ENCODE measurements around the gene PHLDB2.

DNA sequence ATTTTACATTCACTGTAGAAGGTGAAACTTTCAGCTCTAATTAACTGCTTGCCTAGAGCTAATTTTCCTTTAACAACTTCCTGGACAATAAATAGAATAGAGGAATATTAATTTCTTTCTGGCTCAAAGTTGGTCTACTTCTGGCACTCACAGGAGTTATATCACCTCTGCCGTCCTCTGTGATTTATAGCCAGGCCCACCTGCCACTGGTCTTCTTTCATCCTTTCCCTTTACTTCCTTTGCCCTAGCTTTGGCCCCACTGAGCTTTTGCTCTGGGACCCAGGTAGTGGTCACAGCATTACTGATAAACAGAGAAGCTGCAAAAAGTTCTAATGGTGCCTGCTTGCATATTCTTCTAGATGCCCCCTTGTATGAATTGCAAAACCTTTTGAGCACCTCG lies 70.4 kb downstream of the PHLDB2 start:
- TF ChIP-seq, protein P1, sequence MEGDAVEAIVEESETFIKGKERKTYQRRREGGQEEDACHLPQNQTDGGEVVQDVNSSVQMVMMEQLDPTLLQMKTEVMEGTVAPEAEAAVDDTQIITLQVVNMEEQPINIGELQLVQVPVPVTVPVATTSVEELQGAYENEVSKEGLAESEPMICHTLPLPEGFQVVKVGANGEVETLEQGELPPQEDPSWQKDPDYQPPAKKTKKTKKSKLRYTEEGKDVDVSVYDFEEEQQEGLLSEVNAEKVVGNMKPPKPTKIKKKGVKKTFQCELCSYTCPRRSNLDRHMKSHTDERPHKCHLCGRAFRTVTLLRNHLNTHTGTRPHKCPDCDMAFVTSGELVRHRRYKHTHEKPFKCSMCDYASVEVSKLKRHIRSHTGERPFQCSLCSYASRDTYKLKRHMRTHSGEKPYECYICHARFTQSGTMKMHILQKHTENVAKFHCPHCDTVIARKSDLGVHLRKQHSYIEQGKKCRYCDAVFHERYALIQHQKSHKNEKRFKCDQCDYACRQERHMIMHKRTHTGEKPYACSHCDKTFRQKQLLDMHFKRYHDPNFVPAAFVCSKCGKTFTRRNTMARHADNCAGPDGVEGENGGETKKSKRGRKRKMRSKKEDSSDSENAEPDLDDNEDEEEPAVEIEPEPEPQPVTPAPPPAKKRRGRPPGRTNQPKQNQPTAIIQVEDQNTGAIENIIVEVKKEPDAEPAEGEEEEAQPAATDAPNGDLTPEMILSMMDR (IDR thresholded peaks at IDR 0.05) = no peak
- no peak for TF ChIP-seq POLR2A (IDR thresholded peaks at IDR 0.05)
